HTERT RPE-1 (cell line): Measurements from ENCODE around the gene USP20.

Experiments used
- in situ Hi-C: fragments of 300-500 bp; cut with MboI; formaldehyde crosslinking; loops from 4 replicates; pipeline ENCODE4 v1.14.3; 2020; ENCODE audit warnings: low sequenced_read_pairs

The USP20 gene

DNA sequence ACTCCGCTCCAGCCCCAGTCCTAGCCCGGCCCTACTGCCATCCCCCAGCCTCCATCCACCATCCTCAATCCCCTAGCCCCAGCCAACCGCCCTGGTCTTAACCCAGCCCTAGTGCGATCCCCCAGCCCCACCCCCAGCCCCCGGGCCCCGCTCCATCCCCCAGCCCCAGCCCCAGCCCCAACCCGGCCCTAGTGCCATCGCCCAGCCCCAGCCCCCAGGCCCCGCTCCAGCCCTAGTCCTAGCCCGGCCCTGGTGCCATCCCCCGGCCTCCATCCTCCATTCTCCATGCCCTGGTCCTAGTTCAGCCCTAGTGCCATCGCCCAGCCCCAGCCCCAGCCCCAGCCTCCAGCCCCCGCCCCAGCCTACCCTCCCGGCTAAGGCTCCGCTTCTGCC is 11.7 kb upstream of the USP20 start:
- in situ Hi-C loops, result no loop called here

DNA sequence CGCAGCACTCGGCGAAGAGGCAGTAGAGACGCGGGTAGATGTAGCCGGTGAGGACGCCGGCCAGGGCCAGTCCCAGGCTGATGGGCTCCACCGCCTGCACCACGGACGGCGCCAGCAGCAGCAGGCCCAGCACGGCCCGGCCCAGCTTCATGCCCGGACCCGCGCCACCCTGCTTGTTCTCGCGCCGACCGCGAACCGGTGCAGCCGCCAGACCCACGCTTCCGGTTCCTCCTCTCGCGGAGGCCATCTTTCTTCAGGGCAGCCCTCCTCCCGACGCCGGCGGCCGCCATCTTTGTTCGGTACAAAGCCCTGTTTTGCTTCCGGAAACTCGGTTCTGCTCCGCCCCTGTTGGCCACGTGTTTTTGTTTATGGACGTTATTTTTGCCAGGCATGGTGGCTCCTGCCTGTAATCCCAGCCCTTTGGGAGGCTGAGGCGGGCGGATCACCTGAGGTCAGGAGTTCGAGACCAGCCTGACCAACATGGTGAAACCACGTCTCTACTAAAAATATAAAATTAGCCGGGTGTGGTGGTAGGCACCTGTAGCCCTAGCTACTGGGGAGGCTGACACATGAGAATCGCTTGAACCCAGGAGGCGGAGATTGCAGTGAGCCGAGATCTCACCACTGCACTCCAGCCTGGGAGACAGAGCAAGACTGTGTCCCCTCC is 11.2 kb upstream of the USP20 start, which contains the start of gene TOR1A:
Gene TOR1A, minus strand, starts transcription at position 202 of the 667 bp plus-strand sequence. Its CDS starts 51 bp downstream, at position 151.
- in situ Hi-C loops, result no loop called here

DNA sequence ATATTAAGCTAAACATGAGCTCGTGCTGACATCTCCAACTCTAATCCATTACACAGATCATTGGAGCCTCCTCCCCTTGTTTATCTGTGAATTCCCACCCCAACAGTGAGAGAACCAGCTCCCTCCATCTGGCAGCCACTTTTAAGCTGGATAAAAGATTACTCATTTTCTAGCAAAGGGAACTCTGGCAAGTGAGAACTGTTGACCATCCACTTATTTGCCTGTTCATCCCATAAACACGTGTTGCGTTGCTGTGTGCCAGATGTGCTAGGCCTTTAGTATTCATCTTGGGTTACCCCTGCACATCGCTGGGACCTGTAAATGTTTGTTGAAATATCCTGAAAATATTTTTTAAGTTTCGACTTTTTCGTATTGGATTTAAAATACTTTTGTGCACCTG is 8.9 kb upstream of the USP20 start:
- in situ Hi-C loops, result no loop called here

GRCh38 chr9:129826759-129827158 is 8.5 kb upstream of the USP20 start:
- in situ Hi-C loops, result no loop called here

DNA sequence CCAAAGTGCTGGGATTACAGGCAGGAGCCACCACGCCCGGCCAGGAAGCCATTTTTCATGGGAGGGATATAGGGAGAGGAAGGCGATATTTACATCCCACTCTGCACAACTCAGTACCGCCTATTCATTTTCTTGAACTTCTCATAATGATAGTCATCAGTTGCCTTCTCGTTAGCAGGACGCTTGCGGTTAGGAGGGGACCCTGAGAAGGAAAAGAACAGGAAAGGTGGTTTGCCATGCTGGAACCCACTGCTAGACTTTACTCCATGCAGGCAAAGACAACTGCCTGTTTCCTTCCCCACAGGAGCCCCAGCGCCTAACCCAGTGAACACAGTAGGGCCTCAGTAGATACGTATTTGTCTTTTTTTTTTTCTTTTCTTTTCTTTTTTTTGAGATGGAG is 7.2 kb upstream of the USP20 start:
- in situ Hi-C loops, result no loop called here

- in situ Hi-C loops, result no loop called here
Observed at GRCh38 chr9:129828969-129829368, 6.3 kb upstream of the USP20 start.

DNA sequence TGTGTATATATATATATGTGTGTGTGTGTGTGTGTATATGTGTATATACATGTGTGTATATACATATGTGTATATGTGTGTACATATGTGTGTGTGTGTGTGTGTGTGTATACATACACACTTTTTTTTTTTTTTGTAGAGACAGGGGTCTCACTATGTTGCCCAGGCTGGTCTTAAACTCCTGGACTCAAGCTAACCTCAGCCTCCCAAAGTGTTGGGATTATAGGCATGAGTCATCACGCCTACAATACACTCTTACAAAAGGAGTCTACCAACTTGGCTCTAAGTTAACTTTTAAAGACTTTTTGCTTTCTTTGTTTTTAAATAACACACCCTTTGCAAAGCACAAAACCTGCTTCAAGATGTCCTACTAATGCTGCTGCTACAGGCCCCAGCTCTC is 2.3 kb upstream of the USP20 start:
- in situ Hi-C loops, result no loop called here

DNA sequence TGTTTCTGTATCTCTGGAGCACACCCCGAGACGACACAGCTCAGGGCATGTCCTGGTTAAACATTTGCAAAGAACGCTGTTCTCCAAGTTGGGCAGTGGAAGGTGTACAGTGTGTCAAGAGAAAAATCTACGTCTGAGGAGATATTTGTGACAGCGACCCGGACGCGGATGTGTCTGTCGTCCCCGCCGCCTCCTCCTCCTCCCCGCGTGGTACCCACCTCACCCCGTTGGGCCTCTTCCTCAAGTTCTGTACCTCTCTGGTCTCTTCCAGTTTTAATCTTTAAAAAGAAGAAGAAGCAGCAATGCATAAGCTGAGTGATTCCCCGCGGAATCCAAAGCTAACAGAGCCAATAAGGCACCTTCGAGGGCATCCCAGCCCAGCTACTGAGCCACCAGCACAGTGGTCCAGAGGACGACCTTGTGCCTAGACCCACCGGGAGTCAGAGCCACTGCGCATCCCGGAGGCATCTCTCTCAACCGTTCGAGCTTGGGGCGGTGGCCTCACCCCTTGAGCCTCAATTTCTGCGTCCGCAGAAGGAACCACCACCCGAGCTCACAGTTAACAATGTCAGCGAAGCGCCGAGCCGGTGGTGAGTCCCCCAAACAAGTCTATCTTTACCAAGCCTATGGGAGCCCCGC is 650 bp upstream of the USP20 start:
- in situ Hi-C loops, result no loop called here

DNA sequence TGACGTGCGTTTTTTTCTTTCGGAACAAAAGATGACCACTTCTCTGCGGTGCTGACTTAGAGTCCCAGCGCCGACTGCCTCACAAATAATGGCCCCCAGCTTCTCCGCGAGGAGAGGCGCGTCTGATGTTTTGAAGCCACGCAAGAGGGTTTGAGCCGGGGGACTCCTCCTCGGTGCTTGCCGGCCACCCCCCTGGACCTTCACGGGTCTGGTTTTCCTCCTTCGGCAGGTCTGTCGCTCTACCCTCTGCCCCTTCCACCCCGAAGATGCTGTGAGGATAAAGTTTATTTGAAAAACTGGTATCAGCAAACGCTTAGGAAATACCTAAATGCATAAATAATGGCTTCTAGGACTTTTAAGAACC is 584 bp downstream of the USP20 start:
- in situ Hi-C loops, result no loop called here

DNA sequence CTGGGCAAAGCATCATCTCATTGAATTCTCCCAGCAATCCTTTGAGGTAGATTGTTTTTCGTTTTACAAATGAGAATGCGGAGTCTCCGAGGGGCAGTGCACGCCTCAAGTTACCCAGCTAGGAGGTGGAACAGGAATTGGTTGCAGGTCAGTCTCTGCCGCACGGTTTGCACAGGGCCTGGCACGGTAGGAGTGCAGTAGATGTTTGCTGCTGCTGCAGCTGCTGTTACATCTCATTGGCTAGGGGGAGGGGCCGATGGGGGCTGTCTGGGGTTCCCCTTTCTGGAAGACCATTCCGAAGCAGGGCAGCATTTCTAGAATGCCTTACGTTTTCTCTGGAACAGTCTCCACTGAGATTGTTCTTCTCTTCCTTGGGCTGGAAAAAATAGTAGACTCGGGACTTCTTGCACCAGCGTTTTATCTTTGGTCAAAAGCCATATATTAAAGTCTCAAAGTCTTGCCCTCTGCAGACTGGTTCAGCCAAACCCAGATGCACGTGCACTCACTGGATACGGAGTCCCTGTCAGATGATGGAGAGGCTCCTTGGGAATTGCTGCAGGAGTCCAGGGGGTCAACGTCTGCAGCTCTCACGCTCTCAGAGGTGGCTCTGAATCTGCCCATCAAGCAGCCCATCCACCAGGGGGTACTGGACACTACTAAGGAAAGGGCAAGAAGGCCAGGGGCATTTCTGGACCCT is 1.2 kb downstream of the USP20 start:
- in situ Hi-C loops, result no loop called here

GRCh38 chr9:129838707-129839259 is 3.5 kb downstream of the USP20 start:
- in situ Hi-C loops, result no loop called here

- in situ Hi-C loops, result no loop called here
Observed at GRCh38 chr9:129839324-129840023, 4.2 kb downstream of the USP20 start.

DNA sequence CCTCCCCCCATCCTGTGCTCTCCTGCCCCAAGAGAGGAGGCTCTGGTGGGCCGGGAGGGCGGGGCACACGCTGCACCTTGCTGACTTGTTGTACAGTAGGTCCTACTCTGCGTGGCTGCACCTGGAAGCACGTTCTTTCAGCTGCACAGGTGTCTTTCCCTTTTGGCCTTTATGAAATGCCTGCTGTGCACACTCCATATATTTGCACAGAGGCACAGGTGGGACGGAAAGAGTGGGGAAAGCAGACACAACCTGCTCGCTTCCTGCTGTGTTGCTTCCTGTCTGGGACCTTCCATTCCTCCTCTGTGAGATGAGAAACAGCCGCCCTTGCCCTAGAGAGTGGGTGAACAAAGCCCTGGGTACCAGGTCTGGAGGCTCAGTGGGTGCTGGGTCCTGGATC is 4.8 kb downstream of the USP20 start:
- in situ Hi-C loops, result no loop called here

GRCh38 chr9:129841071-129841470 is 5.8 kb downstream of the USP20 start:
- in situ Hi-C loops, result no loop called here

DNA sequence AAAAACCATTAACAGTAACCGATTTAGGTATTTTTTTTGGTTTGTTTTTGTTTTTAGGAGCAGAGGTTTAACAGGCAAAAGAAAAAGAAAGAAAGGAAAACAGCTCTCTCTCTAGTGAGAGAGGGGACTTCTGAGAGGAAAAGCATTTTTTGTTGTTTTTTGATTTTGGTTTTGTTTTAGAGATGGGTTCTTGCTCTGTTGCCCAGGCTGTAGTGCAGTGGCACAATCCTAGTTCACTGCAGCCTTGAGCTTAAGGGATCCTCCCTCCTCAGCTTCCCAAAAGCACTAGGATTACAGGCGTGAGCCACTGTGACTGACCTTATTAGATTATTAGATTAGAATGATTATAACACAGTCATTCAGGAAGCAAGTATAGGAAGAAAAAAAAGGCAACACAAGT is 10.1 kb downstream of the USP20 start:
- in situ Hi-C loops, result no loop called here

GRCh38 chr9:129848712-129849441 is 13.6 kb downstream of the USP20 start:
- in situ Hi-C loops, result no loop called here

GRCh38 chr9:129849901-129850300 is 14.6 kb downstream of the USP20 start:
- in situ Hi-C loops, result no loop called here

GRCh38 chr9:129850821-129851550 is 15.7 kb downstream of the USP20 start:
- in situ Hi-C loops, result no loop called here

DNA sequence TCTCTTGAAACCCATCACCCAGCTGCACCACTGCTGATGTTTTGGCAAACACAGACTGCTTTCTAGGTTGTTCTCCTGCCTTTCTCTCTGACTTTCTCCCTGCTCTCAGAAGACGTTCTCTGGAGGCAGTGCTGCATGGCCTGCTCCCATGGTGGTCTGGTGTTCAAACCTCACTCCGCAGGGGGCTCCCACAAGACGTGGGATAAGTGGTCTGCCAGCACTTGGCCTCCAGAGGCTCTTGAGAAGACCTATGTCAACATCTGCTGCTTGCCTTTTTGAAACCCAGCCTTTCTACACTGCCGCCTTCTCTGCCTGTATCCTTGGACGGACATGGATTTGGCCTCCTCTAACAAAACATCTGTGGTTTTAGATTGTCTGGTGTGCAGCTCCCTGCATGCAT is 16.6 kb downstream of the USP20 start:
- in situ Hi-C loops, result no loop called here

DNA sequence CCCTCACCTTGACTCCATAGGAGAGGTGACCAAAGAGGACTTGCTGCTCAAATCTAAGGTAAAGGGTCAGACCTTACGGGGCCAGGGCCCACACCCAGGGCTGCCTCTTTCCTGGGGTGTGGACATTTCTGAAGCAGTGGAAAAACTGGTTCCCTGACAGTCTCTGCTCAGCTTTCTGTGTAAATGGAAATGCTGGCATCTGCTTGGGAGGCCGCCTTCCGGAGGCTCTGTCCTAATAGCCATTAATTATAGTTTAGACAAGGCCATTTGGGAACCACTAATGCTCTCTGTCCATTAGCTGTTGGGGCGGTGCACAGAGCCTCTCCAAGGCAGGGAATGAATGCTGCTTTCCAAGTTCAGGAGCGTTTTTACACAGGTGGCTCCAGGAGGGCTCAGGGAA is 17.3 kb downstream of the USP20 start:
- in situ Hi-C loops, result no loop called here
